ENCODE measurements around the gene IGFBP7.

DNA sequence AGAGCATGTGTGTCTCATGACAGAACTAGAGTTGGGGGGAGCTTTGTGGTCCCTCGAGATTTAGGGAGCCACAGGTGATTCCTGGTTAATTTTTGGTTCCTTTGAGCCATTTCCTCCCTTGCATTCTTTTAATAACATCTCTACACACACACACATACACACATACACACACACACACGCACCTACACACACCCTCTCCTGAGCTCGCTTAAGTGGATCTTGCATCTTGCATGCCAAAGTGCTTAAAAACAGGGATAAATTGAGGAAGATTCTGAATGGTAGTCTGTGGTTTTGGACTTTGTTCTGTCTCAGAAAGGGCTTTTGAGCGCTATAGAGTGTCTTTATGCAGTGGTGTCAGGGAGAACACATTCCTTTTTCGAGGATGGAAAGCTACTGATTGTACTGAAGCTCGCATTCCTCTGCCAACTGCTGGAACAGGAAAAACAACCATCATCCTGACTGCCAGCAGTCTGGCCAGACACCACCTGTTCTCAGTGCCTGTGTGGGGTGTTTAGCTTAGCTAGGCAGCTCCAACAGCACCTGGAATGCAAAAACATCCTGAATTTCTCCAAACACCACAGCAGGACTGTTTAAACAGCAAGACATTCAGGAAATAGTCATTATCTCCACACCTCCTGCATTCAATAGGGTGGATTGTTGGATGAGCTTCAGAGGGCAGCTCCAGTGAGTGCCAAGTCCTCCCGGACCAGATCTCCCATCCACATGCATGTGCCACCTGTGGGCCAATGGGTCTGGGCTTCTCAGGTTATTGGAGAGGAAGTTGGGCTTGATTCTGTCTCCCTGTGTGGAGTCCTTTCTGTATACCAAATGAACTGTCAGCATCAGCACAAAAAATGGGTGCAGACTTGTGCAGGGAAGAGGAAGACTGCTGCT, 21.9 kb upstream of the IGFBP7 start:
- TF ChIP-seq YY1 (IDR thresholded peaks at IDR 0.05; ENCODE audit: insufficient read depth, insufficient read length) (no peak), ZNF274 (IDR thresholded peaks at IDR 0.05; ENCODE audit: low read depth, low read length) (no peak)
